Measurements from ENCODE around the gene DAD1. TPM values are rescaled to one million over a fixed set of nuclear protein-coding genes. Genes with fewer than 3 reads are reported as not detected.

The DAD1 gene
- total RNA-seq, 1 donor from 2014 or later = 140 TPM

GRCh38 chr14:22561366-22561660 is 27.7 kb downstream of the DAD1 start:
- H3K4me1 Mint-ChIP-seq = peaks cover 13% of the 10 kb centered on the region

GRCh38 chr14:22560662-22561365 is 28.2 kb downstream of the DAD1 start:
- no peak overlapping the region for H3K4me3 Mint-ChIP-seq
- H3K4me1 Mint-ChIP-seq = peaks cover 13% of the 10 kb centered on the region
- no peaks in the 10 kb centered on the region for H3K9me3 Mint-ChIP-seq
- DNase-seq (ENCODE audit: low spot score in 2 of 2, unreplicated experiment in 2 of 2) = no peak
- peaks cover 6% of the 10 kb centered on the region for H3K36me3 Mint-ChIP-seq
- H3K27me3 Mint-ChIP-seq (ENCODE audit: low read depth) = no peaks in the 10 kb centered on the region
- H3K27ac Mint-ChIP-seq = no peak overlapping the region
- TF ChIP-seq CTCF (IDR thresholded peaks at IDR 0.05; ENCODE audit: unreplicated experiment) = no peak

More at GRCh38 chr14:22561366-22561660, 27.7 kb downstream of the DAD1 start:
- H3K9me3 Mint-ChIP-seq = no peaks in the 10 kb centered on the region
- no peak for DNase-seq (ENCODE audit: low spot score in 2 of 2, unreplicated experiment in 2 of 2)
- TF ChIP-seq CTCF (IDR thresholded peaks at IDR 0.05; ENCODE audit: unreplicated experiment) = no peak
- no peak overlapping the region for H3K4me3 Mint-ChIP-seq
- peaks cover 6% of the 10 kb centered on the region for H3K36me3 Mint-ChIP-seq
- H3K27ac Mint-ChIP-seq = peak overlapping the region; percentile 41
- no peaks in the 10 kb centered on the region for H3K27me3 Mint-ChIP-seq (ENCODE audit: low read depth)

- Mint-ChIP-seq H3K27ac (no peak overlapping the region), H3K9me3 (no peaks in the 10 kb centered on the region), H3K4me1 (peaks cover 13% of the 10 kb centered on the region), H3K36me3 (no peaks in the 10 kb centered on the region), H3K27me3 (ENCODE audit: low read depth) (no peaks in the 10 kb centered on the region), H3K4me3 (no peak overlapping the region)
- TF ChIP-seq CTCF (IDR thresholded peaks at IDR 0.05; ENCODE audit: unreplicated experiment) = no peak
- no peak for DNase-seq (ENCODE audit: low spot score in 2 of 2, unreplicated experiment in 2 of 2)
These were observed 30.0 kb downstream of the DAD1 start for GRCh38 chr14:22559041-22559440.

- DNase-seq (ENCODE audit: low spot score in 2 of 2, unreplicated experiment in 2 of 2) = no peak
These were observed 30.7 kb downstream of the DAD1 start for GRCh38 chr14:22558221-22558913.

GRCh38 chr14:22557846-22558220 is 31.2 kb downstream of the DAD1 start:
- Mint-ChIP-seq H3K4me3 (no peak overlapping the region), H3K27me3 (ENCODE audit: low read depth) (peaks cover 2% of the 10 kb centered on the region), H3K27ac (no peak overlapping the region), H3K36me3 (no peaks in the 10 kb centered on the region), H3K4me1 (peaks cover 13% of the 10 kb centered on the region), H3K9me3 (no peaks in the 10 kb centered on the region)
- TF ChIP-seq CTCF (IDR thresholded peaks at IDR 0.05; ENCODE audit: unreplicated experiment) = no peak
- DNase-seq (ENCODE audit: low spot score in 2 of 2, unreplicated experiment in 2 of 2) = no peak

More at GRCh38 chr14:22558221-22558913, 30.7 kb downstream of the DAD1 start:
- Mint-ChIP-seq H3K27me3 (ENCODE audit: low read depth) (no peaks in the 10 kb centered on the region), H3K4me3 (no peak overlapping the region), H3K9me3 (no peaks in the 10 kb centered on the region), H3K4me1 (peaks cover 13% of the 10 kb centered on the region), H3K36me3 (no peaks in the 10 kb centered on the region), H3K27ac (no peak overlapping the region)
- no peak for TF ChIP-seq CTCF (IDR thresholded peaks at IDR 0.05; ENCODE audit: unreplicated experiment)

Data from mesothelial cell of epicardium (in vitro differentiated cells).